HG03558 (cell line): ENCODE measurements around the gene CFAP68.
"Not testable (repeated sequence)": the region's sequence is repeated elsewhere in the genome, so short reads cannot be mapped to it uniquely, and the experiment has no call there.

Experiments
- ATAC-seq: cut with Tn5 transposase; IDR thresholded peaks from one replicate; pipeline ENCODE4 v1.9.1; 2021; ENCODE audit warnings: moderate number of reproducible peaks; ENCODE audit not compliant: unreplicated experiment; ENCODE audit errors: extremely low read depth

CFAP68 gene

GRCh38 chr11:111870113-111870512 is 9.2 kb upstream of the CFAP68 start:
- ATAC-seq: no peak

- no peak for ATAC-seq
Observed at GRCh38 chr11:111870522-111870885, 8.8 kb upstream of the CFAP68 start.

- no peak for ATAC-seq
Observed at GRCh38 chr11:111870886-111871692, 8.3 kb upstream of the CFAP68 start, which contains the start of gene ALG9. Gene ALG9, minus strand, starts transcription at chr11:111871581. Its CDS starts 99 bp downstream, at chr11:111871482.

- ATAC-seq: no peak
Observed at GRCh38 chr11:111871693-111872161, 7.6 kb upstream of the CFAP68 start.

GRCh38 chr11:111878385-111878848 is 924 bp upstream of the CFAP68 start:
- ATAC-seq: no peak

GRCh38 chr11:111879637-111879960 is 258 bp downstream of the CFAP68 start:
- no peak for ATAC-seq

GRCh38 chr11:111882202-111882601 is 2.9 kb downstream of the CFAP68 start:
- no peak for ATAC-seq

- ATAC-seq: not testable (repeated sequence)
Observed at GRCh38 chr11:111885053-111885452, 5.7 kb downstream of the CFAP68 start.

GRCh38 chr11:111886032-111886431 is 6.7 kb downstream of the CFAP68 start:
- no peak for ATAC-seq

GRCh38 chr11:111886844-111887243 is 7.5 kb downstream of the CFAP68 start:
- ATAC-seq: no peak

- no peak for ATAC-seq
Observed at GRCh38 chr11:111905411-111905810, 26.1 kb downstream of the CFAP68 start.

- no peak for ATAC-seq
Observed at GRCh38 chr11:111906680-111907079, 27.3 kb downstream of the CFAP68 start.

- ATAC-seq: no peak
Observed at GRCh38 chr11:111908639-111909305, 29.4 kb downstream of the CFAP68 start.

GRCh38 chr11:111909378-111909777 is 30.0 kb downstream of the CFAP68 start:
- no peak for ATAC-seq

- no peak for ATAC-seq
Observed at GRCh38 chr11:111910676-111911562, 31.6 kb downstream of the CFAP68 start.

GRCh38 chr11:111911563-111912401 is 32.4 kb downstream of the CFAP68 start, which contains the start of gene CRYAB:
Gene CRYAB, minus strand, starts transcription at chr11:111911770. Its CDS starts 46 bp downstream, at chr11:111911724.
- no peak for ATAC-seq

GRCh38 chr11:111912535-111912934 is 33.2 kb downstream of the CFAP68 start, which contains the start of gene HSPB2:
Gene HSPB2, plus strand, starts transcription at chr11:111912734. Its CDS starts 96 bp downstream, at chr11:111912830.
- ATAC-seq: no peak

GRCh38 chr11:111913031-111913861 is 33.9 kb downstream of the CFAP68 start:
- no peak for ATAC-seq

- no peak for ATAC-seq
Observed at GRCh38 chr11:111913997-111914396, 34.7 kb downstream of the CFAP68 start.
